ENCODE measurements around the gene BRI3.
A peak's percentile ranks its signal among the peaks of the same experiment; 100 is the strongest.

Gene BRI3

GRCh38 chr7:98283127-98283886, 1.8 kb downstream of the BRI3 start:
- peaks cover 33% of the 10 kb centered on the region for H3K4me1 ChIP-seq (ENCODE audit: insufficient read depth, insufficient read length)
- H3K4me3 ChIP-seq (ENCODE audit: insufficient read length, low read depth), result no peak overlapping the region
- H3K9me3 ChIP-seq (ENCODE audit: insufficient read depth, low read length), result no peaks in the 10 kb centered on the region
- peaks cover 41% of the 10 kb centered on the region for H3K36me3 ChIP-seq (ENCODE audit: insufficient read depth, insufficient read length, low read length)
- TF ChIP-seq SUZ12 (IDR thresholded peaks at IDR 0.05; ENCODE audit: extremely low read depth, insufficient read depth, insufficient read length), result no peak
- DNase-seq (ENCODE audit: low read depth, low spot score), result no peak
- H3K27me3 ChIP-seq (ENCODE audit: insufficient read depth, insufficient read length), result no peaks in the 10 kb centered on the region
- peak overlapping the region; percentile 50 for H3K9ac ChIP-seq (ENCODE audit: insufficient read length, low read depth)

GRCh38 chr7:98283887-98284222, 2.4 kb downstream of the BRI3 start:
- H3K9ac ChIP-seq (ENCODE audit: insufficient read length, low read depth), result peak overlapping the region; percentile 50
- H3K36me3 ChIP-seq (ENCODE audit: insufficient read depth, insufficient read length, low read length), result peaks cover 43% of the 10 kb centered on the region

GRCh38 chr7:98284335-98285036, 3.0 kb downstream of the BRI3 start:
- peaks cover 33% of the 10 kb centered on the region for H3K4me1 ChIP-seq (ENCODE audit: insufficient read depth, insufficient read length)

More at GRCh38 chr7:98283887-98284222, 2.4 kb downstream of the BRI3 start:
- no peak for DNase-seq (ENCODE audit: low read depth, low spot score)
- Histone ChIP-seq H3K27me3 (ENCODE audit: insufficient read depth, insufficient read length) (no peaks in the 10 kb centered on the region), H3K4me1 (ENCODE audit: insufficient read depth, insufficient read length) (peaks cover 33% of the 10 kb centered on the region), H3K9me3 (ENCODE audit: insufficient read depth, low read length) (no peaks in the 10 kb centered on the region), H3K4me3 (ENCODE audit: insufficient read length, low read depth) (no peak overlapping the region)
- no peak for TF ChIP-seq SUZ12 (IDR thresholded peaks at IDR 0.05; ENCODE audit: extremely low read depth, insufficient read depth, insufficient read length)
- TF ChIP-seq ZNF274 (IDR thresholded peaks at IDR 0.05; ENCODE audit: low read depth, low read length), result no peak
- no peak for TF ChIP-seq YY1 (IDR thresholded peaks at IDR 0.05; ENCODE audit: insufficient read depth, insufficient read length)

GRCh38 chr7:98285157-98286092, 3.9 kb downstream of the BRI3 start:
- DNase-seq (ENCODE audit: low read depth, low spot score), result no peak
- peaks cover 52% of the 10 kb centered on the region for H3K36me3 ChIP-seq (ENCODE audit: insufficient read depth, insufficient read length, low read length)
- TF ChIP-seq ZNF274 (IDR thresholded peaks at IDR 0.05; ENCODE audit: low read depth, low read length) (no peak), YY1 (IDR thresholded peaks at IDR 0.05; ENCODE audit: insufficient read depth, insufficient read length) (no peak), SUZ12 (IDR thresholded peaks at IDR 0.05; ENCODE audit: extremely low read depth, insufficient read depth, insufficient read length) (no peak)

More at GRCh38 chr7:98284335-98285036, 3.0 kb downstream of the BRI3 start:
- H3K9me3 ChIP-seq (ENCODE audit: insufficient read depth, low read length), result no peaks in the 10 kb centered on the region
- H3K4me3 ChIP-seq (ENCODE audit: insufficient read length, low read depth), result no peak overlapping the region
- DNase-seq (ENCODE audit: low read depth, low spot score), result no peak
- no peak for TF ChIP-seq YY1 (IDR thresholded peaks at IDR 0.05; ENCODE audit: insufficient read depth, insufficient read length)
- TF ChIP-seq SUZ12 (IDR thresholded peaks at IDR 0.05; ENCODE audit: extremely low read depth, insufficient read depth, insufficient read length), result no peak
- no peak for TF ChIP-seq ZNF274 (IDR thresholded peaks at IDR 0.05; ENCODE audit: low read depth, low read length)
- H3K36me3 ChIP-seq (ENCODE audit: insufficient read depth, insufficient read length, low read length), result peaks cover 47% of the 10 kb centered on the region
- H3K9ac ChIP-seq (ENCODE audit: insufficient read length, low read depth), result peak overlapping the region; percentile 64
- H3K27me3 ChIP-seq (ENCODE audit: insufficient read depth, insufficient read length), result no peaks in the 10 kb centered on the region

GRCh38 chr7:98286093-98286539, 4.6 kb downstream of the BRI3 start:
- TF ChIP-seq ZNF274 (IDR thresholded peaks at IDR 0.05; ENCODE audit: low read depth, low read length), result no peak
- TF ChIP-seq SUZ12 (IDR thresholded peaks at IDR 0.05; ENCODE audit: extremely low read depth, insufficient read depth, insufficient read length), result no peak
- no peak for TF ChIP-seq YY1 (IDR thresholded peaks at IDR 0.05; ENCODE audit: insufficient read depth, insufficient read length)
- H3K9ac ChIP-seq (ENCODE audit: insufficient read length, low read depth), result peak overlapping the region; percentile 42
- peaks cover 31% of the 10 kb centered on the region for H3K4me1 ChIP-seq (ENCODE audit: insufficient read depth, insufficient read length)
- no peak overlapping the region for H3K4me3 ChIP-seq (ENCODE audit: insufficient read length, low read depth)
- DNase-seq (ENCODE audit: low read depth, low spot score), result no peak
- H3K9me3 ChIP-seq (ENCODE audit: insufficient read depth, low read length), result no peaks in the 10 kb centered on the region
- no peaks in the 10 kb centered on the region for H3K27me3 ChIP-seq (ENCODE audit: insufficient read depth, insufficient read length)
- H3K36me3 ChIP-seq (ENCODE audit: insufficient read depth, insufficient read length, low read length), result peaks cover 57% of the 10 kb centered on the region

More at GRCh38 chr7:98285157-98286092, 3.9 kb downstream of the BRI3 start:
- Histone ChIP-seq H3K9ac (ENCODE audit: insufficient read length, low read depth) (peak overlapping the region; percentile 64), H3K9me3 (ENCODE audit: insufficient read depth, low read length) (no peaks in the 10 kb centered on the region), H3K4me3 (ENCODE audit: insufficient read length, low read depth) (no peak overlapping the region), H3K4me1 (ENCODE audit: insufficient read depth, insufficient read length) (peaks cover 31% of the 10 kb centered on the region), H3K27me3 (ENCODE audit: insufficient read depth, insufficient read length) (no peaks in the 10 kb centered on the region)

GRCh38 chr7:98286701-98287485, 5.4 kb downstream of the BRI3 start:
- Histone ChIP-seq H3K4me3 (ENCODE audit: insufficient read length, low read depth) (no peak overlapping the region), H3K27me3 (ENCODE audit: insufficient read depth, insufficient read length) (no peaks in the 10 kb centered on the region), H3K9ac (ENCODE audit: insufficient read length, low read depth) (no peak overlapping the region), H3K4me1 (ENCODE audit: insufficient read depth, insufficient read length) (peaks cover 31% of the 10 kb centered on the region), H3K9me3 (ENCODE audit: insufficient read depth, low read length) (no peaks in the 10 kb centered on the region), H3K36me3 (ENCODE audit: insufficient read depth, insufficient read length, low read length) (peaks cover 65% of the 10 kb centered on the region)
- DNase-seq (ENCODE audit: low read depth, low spot score), result no peak
- no peak for TF ChIP-seq SUZ12 (IDR thresholded peaks at IDR 0.05; ENCODE audit: extremely low read depth, insufficient read depth, insufficient read length)
- no peak for TF ChIP-seq ZNF274 (IDR thresholded peaks at IDR 0.05; ENCODE audit: low read depth, low read length)
- no peak for TF ChIP-seq YY1 (IDR thresholded peaks at IDR 0.05; ENCODE audit: insufficient read depth, insufficient read length)

Data from NT2/D1 (cell line).